Left lung (tissue), 10 donors: ENCODE measurements around the gene TRANK1. TPM values are rescaled to one million over a fixed set of nuclear protein-coding genes. Genes with fewer than 3 reads are reported as not detected.

Source experiments
- ATAC-seq: fragments of 200-7000 bp; cut with Tn5 transposase; one replicate; pipeline ENCODE4 v1.9.1; 2020; ENCODE audit warnings: moderate library complexity
- DNase-seq, 4 donors: peaks; one replicate each; pipeline ENCODE4 v3.0.0-alpha.2; 2013 to 2020
- H3K27ac ChIP-seq, 2 donors: fragments of 200-600 bp; sonication (generic) in 1 of 2; one replicate each; pipeline versions ENCODE4 v1.5.0 to v1.8.0; 2020 to 2021
- H3K27me3 ChIP-seq, 2 donors: fragments of 200-600 bp; sonication (generic) in 1 of 2; one replicate each; pipeline versions ENCODE4 v1.5.0 to v1.8.0; 2020 to 2021
- H3K36me3 ChIP-seq, 2 donors: fragments of 200-600 bp; sonication (generic) in 1 of 2; one replicate each; pipeline versions ENCODE4 v1.5.0 to v1.8.0; 2020 to 2021
- H3K4me1 ChIP-seq, 2 donors: fragments of 200-600 bp; one replicate each; pipeline ENCODE4 v1.8.0; 2021
- H3K4me3 ChIP-seq, 2 donors: fragments of 200-600 bp; sonication (generic) in 1 of 2; one replicate each; pipeline versions ENCODE4 v1.5.0 to v1.8.0; 2020 to 2021; ENCODE audit warnings: mild to moderate bottlenecking in 1 of 2
- H3K9me3 ChIP-seq, 2 donors: fragments of 200-600 bp; sonication (generic) in 1 of 2; one replicate each; pipeline versions ENCODE4 v1.5.0 to v1.8.0; 2020 to 2021
- CTCF ChIP-seq, 2 donors: fragments of 200-600 bp; sonication (generic) in 1 of 2; IDR thresholded peaks; one replicate each; pipeline versions ENCODE4 v1.5.0 to v1.8.0; 2021; ENCODE audit warnings: antibody characterized with exemption in 2 of 2
- intact Hi-C, 2 donors: fragments of 100-400 bp; cut with DNase I; formaldehyde crosslinking; loops; one replicate each; pipeline versions ENCODE4 v1.11.2 to v1.14.2; 2022
- polyA plus RNA-seq, 6 donors: library from polyadenylated mRNA; unstranded; fragments of 120-200 nt; gene quantifications; one replicate each; pipeline ENCODE4 v1.2.1, GENCODE V29; 2013; ENCODE audit not compliant: insufficient read length in 6 of 6
- total RNA-seq, 2 donors: library from RNA; stranded (reverse); fragmentation: NEBNext Ultra II Directional; extraction: Animal tissue kit (Norgen Biotek cat#: 25700); gene quantifications; one replicate each; pipeline ENCODE4 v1.2.1, GENCODE V29; 2021
- donor health status: DM: no; HTN: yes; CAD: no.
- donor health status: DM: no; HTN: no; CAD: no.

TRANK1 gene
- total and polyA plus RNA-seq, 8 donors: 23.5 to 26.6 (median 26.1) TPM

- H3K27ac ChIP-seq: no peak overlapping the region
- no peaks in the 10 kb centered on the region for H3K9me3 ChIP-seq
- no peak for TF ChIP-seq CTCF (IDR thresholded peaks at IDR 0.05)
- DNase-seq (no peak), ATAC-seq (no peak)
- H3K4me1 ChIP-seq: no peaks in the 10 kb centered on the region
- H3K36me3 ChIP-seq: peaks cover 0 to 62% of the 10 kb centered on the region in 2 donors
- intact Hi-C loops: no loop called here
- no peaks in the 10 kb centered on the region for H3K27me3 ChIP-seq
- H3K4me3 ChIP-seq: no peak overlapping the region
Observed at GRCh38 chr3:36850743-36851142, 94.1 kb downstream of the TRANK1 start.

GRCh38 chr3:36846406-36846805, 98.4 kb downstream of the TRANK1 start:
- Histone ChIP-seq H3K4me1 (no peaks in the 10 kb centered on the region), H3K9me3 (peaks cover 0 to 5% of the 10 kb centered on the region in 2 donors), H3K27me3 (no peaks in the 10 kb centered on the region), H3K4me3 (no peak overlapping the region), H3K27ac (no peak overlapping the region), H3K36me3 (peaks cover 0 to 81% of the 10 kb centered on the region in 2 donors)
- DNase-seq: no peak
- no peak for ATAC-seq
- no peak for TF ChIP-seq CTCF (IDR thresholded peaks at IDR 0.05)
- intact Hi-C loops: no loop called here

GRCh38 chr3:36843065-36844051, 101.5 kb downstream of the TRANK1 start:
- no peaks in the 10 kb centered on the region for H3K27me3 ChIP-seq
- peak; percentile 41 for ATAC-seq

GRCh38 chr3:36842275-36842674, 102.6 kb downstream of the TRANK1 start:
- Histone ChIP-seq H3K4me3 (no peak overlapping the region), H3K36me3 (peaks cover 0 to 92% of the 10 kb centered on the region in 2 donors), H3K27ac (no peak overlapping the region), H3K27me3 (no peaks in the 10 kb centered on the region), H3K9me3 (peaks cover 0 to 9% of the 10 kb centered on the region in 2 donors), H3K4me1 (no peaks in the 10 kb centered on the region)
- ATAC-seq (no peak), DNase-seq (no peak)
- TF ChIP-seq CTCF (IDR thresholded peaks at IDR 0.05): no peak
- intact Hi-C loops: no loop called here

More at GRCh38 chr3:36843065-36844051, 101.5 kb downstream of the TRANK1 start:
- Histone ChIP-seq H3K9me3 (peaks cover 0 to 9% of the 10 kb centered on the region in 2 donors), H3K4me3 (no peak overlapping the region), H3K4me1 (no peaks in the 10 kb centered on the region), H3K36me3 (peaks cover 0 to 82% of the 10 kb centered on the region in 2 donors), H3K27ac (no peak overlapping the region)
- TF ChIP-seq CTCF (IDR thresholded peaks at IDR 0.05): peak; percentile 23 to 26
- no peak for DNase-seq
- intact Hi-C loops: no loop called here

GRCh38 chr3:36840453-36840921, 104.4 kb downstream of the TRANK1 start:
- H3K36me3 ChIP-seq: peaks cover 0 to 77% of the 10 kb centered on the region in 2 donors
- ATAC-seq: no peak
- intact Hi-C loops: no loop called here
- peaks cover 0 to 9% of the 10 kb centered on the region in 2 donors for H3K9me3 ChIP-seq
- no peaks in the 10 kb centered on the region for H3K4me1 ChIP-seq
- H3K4me3 ChIP-seq: no peak overlapping the region
- H3K27me3 ChIP-seq: no peaks in the 10 kb centered on the region
- DNase-seq: no peak
- H3K27ac ChIP-seq: no peak overlapping the region
- no peak for TF ChIP-seq CTCF (IDR thresholded peaks at IDR 0.05)
